HG03175 (cell line): ENCODE results near the gene KAZN.

Experiments
- ATAC-seq: cut with Tn5 transposase; IDR thresholded peaks from one replicate; pipeline ENCODE4 v1.9.1; 2021; ENCODE audit warnings: mild to moderate bottlenecking, moderate library complexity; ENCODE audit not compliant: unreplicated experiment

Gene KAZN

GRCh38 chr1:15064217-15064929 is 465.9 kb downstream of the KAZN start:
- no peak for ATAC-seq

- ATAC-seq: no peak
These were observed 466.8 kb downstream of the KAZN start for GRCh38 chr1:15065291-15065690.

GRCh38 chr1:15065736-15066135 is 467.3 kb downstream of the KAZN start:
- no peak for ATAC-seq

- ATAC-seq: no peak
These were observed 467.7 kb downstream of the KAZN start for GRCh38 chr1:15066191-15066590.

- ATAC-seq: no peak
These were observed 468.7 kb downstream of the KAZN start for GRCh38 chr1:15067148-15067547.

- no peak for ATAC-seq
These were observed 469.7 kb downstream of the KAZN start for GRCh38 chr1:15068152-15068551.

- ATAC-seq: no peak
These were observed 470.5 kb downstream of the KAZN start for GRCh38 chr1:15068997-15069396.

GRCh38 chr1:15070145-15070748 is 471.8 kb downstream of the KAZN start:
- ATAC-seq: no peak

- ATAC-seq: no peak
These were observed 473.5 kb downstream of the KAZN start for GRCh38 chr1:15071936-15072335.

- ATAC-seq: no peak
These were observed 475.4 kb downstream of the KAZN start for GRCh38 chr1:15073799-15074308.

- no peak for ATAC-seq
These were observed 476.7 kb downstream of the KAZN start for GRCh38 chr1:15075175-15075574.

GRCh38 chr1:15075817-15076216 is 477.3 kb downstream of the KAZN start:
- no peak for ATAC-seq

- no peak for ATAC-seq
These were observed 478.3 kb downstream of the KAZN start for GRCh38 chr1:15076807-15077206.

GRCh38 chr1:15077384-15077783 is 478.9 kb downstream of the KAZN start:
- ATAC-seq: no peak

- no peak for ATAC-seq
These were observed 482.0 kb downstream of the KAZN start for GRCh38 chr1:15080328-15081007.

GRCh38 chr1:15081102-15081501 is 482.6 kb downstream of the KAZN start:
- no peak for ATAC-seq

- ATAC-seq: no peak
These were observed 485.1 kb downstream of the KAZN start for GRCh38 chr1:15083578-15083977.

GRCh38 chr1:15088281-15088971 is 489.9 kb downstream of the KAZN start:
- ATAC-seq: no peak

- ATAC-seq: no peak
These were observed 490.9 kb downstream of the KAZN start for GRCh38 chr1:15089258-15089992.

- ATAC-seq: no peak
These were observed 491.9 kb downstream of the KAZN start for GRCh38 chr1:15090373-15090772.

- no peak for ATAC-seq
These were observed 495.6 kb downstream of the KAZN start for GRCh38 chr1:15094056-15094455.
